Measurements from ENCODE around the gene TTC34.

TTC34 gene

DNA sequence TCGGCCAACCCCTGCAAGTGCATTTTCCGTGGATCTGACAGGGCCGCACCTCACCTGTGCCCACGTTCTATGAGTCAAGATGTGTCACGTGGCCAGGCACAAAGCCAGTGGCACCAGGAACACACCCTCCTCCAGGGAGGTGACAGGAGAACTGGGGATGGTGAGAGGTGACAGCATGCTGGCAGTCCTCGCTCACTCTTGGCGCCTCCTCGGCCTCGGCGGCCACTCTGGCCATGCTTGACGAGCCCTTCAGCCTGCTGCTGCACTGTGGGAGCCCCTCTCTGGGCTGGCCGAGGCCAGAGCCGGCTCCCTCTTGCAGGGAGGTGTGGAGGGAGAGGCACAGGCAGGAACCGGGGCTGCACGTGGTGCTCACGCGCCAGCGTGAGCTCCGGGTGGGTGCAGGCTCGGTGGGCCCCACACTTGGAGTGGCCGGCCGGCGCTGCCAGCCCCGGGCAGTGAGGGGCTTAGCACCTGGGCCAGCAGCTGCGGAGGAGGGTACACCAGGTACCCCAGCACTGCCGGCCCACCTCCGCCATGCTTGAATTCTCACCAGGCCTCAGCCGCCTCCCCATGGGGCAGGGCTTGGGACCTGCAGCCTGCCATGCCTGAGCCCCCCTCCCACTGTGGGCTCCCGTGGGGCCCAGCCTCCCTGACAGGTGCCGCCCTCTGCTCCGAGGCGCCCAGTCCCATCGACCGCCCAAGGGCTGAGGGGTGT, 11.6 kb upstream of the TTC34 start:
- H3K9me3 ChIP-seq (ENCODE audit: low read length) = peaks cover 7% of the 10 kb centered on the region

DNA sequence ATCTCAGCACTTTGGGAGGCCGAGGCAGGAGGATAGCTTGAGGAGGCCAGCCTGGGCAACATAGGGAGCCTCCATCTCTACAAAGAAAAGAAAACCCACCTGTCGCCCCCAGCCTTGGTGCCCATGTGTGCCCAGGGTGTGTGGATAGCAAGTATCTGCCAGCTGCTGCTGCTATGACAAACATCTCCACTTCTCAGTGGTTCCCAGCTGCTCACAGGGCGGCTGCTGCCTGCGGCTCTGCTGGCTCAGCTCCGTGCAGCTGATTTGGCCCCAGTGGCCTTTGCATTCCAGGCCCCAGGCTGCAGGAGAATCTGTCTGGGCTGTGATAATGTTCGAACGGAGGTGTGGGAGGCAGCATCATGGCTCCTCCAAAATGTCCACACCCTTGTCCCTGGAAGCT, 10.6 kb upstream of the TTC34 start:
- Histone ChIP-seq H3K4me1 (ENCODE audit: insufficient read depth, low read length) (no peaks in the 10 kb centered on the region), H3K36me3 (ENCODE audit: insufficient read depth, low read length) (no peaks in the 10 kb centered on the region), H3K9me3 (ENCODE audit: low read length) (peaks cover 7% of the 10 kb centered on the region), H2AFZ (ENCODE audit: low read depth, low read length) (no peak overlapping the region), H3K27me3 (ENCODE audit: insufficient read depth, low read length) (peaks cover 23% of the 10 kb centered on the region), H3K4me3 (ENCODE audit: low read length) (no peak overlapping the region)

More for the DNA sequence above, 11.6 kb upstream of the TTC34 start:
- H3K36me3 ChIP-seq (ENCODE audit: insufficient read depth, low read length) = no peaks in the 10 kb centered on the region
- peaks cover 19% of the 10 kb centered on the region for H3K27me3 ChIP-seq (ENCODE audit: insufficient read depth, low read length)
- H3K4me1 ChIP-seq (ENCODE audit: insufficient read depth, low read length) = no peaks in the 10 kb centered on the region
- H3K4me3 ChIP-seq (ENCODE audit: low read length) = no peak overlapping the region
- no peak overlapping the region for H2AFZ ChIP-seq (ENCODE audit: low read depth, low read length)

DNA sequence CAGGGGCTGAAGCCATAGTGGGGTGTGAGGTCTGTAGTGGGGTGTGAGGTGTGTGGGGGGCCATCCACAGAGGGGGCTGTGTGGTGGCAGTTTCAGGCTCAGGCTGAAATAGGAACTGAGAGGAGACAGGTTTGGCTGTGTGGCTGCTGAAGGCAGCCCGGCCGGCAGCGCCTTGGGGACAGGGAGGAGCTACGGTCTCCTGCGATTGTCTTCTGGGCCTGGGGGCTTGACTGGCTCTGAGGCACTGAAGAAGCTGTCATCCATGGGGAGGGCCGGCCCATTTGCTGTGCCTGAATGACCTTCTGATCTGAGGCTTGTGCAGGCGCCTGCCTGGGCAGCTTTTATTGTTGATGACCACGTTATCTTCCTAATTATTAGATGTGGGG, 10.0 kb upstream of the TTC34 start:
- peaks cover 30% of the 10 kb centered on the region for H3K27me3 ChIP-seq (ENCODE audit: insufficient read depth, low read length)
- H2AFZ ChIP-seq (ENCODE audit: low read depth, low read length) = no peak overlapping the region
- no peaks in the 10 kb centered on the region for H3K4me1 ChIP-seq (ENCODE audit: insufficient read depth, low read length)
- H3K4me3 ChIP-seq (ENCODE audit: low read length) = no peak overlapping the region
- no peaks in the 10 kb centered on the region for H3K36me3 ChIP-seq (ENCODE audit: insufficient read depth, low read length)
- peaks cover 7% of the 10 kb centered on the region for H3K9me3 ChIP-seq (ENCODE audit: low read length)

DNA sequence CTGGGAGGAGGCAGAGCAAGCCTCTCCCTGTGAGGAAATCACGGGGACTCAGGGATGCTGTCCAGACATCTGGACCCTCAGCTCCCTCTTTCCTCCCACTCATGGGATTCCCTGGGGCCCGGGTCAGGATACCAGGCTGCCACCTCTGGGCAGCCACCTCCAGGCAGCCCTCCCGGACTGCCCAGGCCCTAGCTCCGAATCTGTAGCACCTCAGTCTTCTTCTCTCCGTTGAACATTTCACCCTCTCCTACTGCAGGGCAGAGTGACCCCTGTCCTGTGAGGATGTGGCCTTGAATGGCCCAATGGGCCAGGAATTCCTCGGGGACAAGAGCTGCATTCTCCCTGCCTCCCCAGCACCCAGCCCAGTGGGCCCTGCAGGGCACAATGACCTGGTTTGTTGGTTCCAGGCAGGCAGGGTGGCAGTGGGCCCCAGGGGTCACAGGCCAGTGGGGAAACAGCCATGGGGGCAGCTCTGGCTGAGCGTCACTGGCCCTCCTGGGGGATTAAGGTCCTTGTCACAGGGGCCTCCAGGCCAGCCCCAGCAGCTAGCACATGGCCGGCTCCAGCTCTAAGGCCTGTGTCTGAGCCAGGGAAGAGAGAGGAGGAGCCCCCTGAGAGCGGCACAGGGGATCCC, 9.5 kb upstream of the TTC34 start:
- Histone ChIP-seq H3K9me3 (ENCODE audit: low read length) (peaks cover 7% of the 10 kb centered on the region), H3K4me3 (ENCODE audit: low read length) (no peak overlapping the region), H2AFZ (ENCODE audit: low read depth, low read length) (no peak overlapping the region), H3K4me1 (ENCODE audit: insufficient read depth, low read length) (no peaks in the 10 kb centered on the region), H3K36me3 (ENCODE audit: insufficient read depth, low read length) (no peaks in the 10 kb centered on the region), H3K27me3 (ENCODE audit: insufficient read depth, low read length) (peaks cover 30% of the 10 kb centered on the region)

DNA sequence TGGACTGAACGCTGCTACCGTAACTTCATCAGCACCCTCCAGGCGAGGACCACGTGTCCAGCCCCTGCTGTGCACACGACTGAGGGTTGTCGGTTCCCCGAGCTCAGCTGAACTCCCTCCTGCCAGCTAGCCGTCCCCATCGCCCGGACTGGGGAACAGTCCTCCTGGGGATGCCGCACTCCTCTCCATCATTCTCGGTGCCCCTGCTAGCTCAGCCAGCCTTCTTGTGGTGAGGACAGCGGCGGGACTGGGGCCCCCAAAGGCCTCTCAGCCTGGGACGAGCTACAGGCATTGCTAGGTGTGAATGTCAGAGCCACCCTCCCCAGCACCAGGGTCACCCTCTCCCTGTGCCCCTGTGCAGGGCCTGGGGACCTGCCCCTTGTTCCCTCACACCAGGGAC, 8.8 kb upstream of the TTC34 start:
- Histone ChIP-seq H3K4me3 (ENCODE audit: low read length) (no peak overlapping the region), H2AFZ (ENCODE audit: low read depth, low read length) (no peak overlapping the region), H3K27me3 (ENCODE audit: insufficient read depth, low read length) (peaks cover 34% of the 10 kb centered on the region), H3K4me1 (ENCODE audit: insufficient read depth, low read length) (no peaks in the 10 kb centered on the region), H3K36me3 (ENCODE audit: insufficient read depth, low read length) (no peaks in the 10 kb centered on the region), H3K9me3 (ENCODE audit: low read length) (peaks cover 7% of the 10 kb centered on the region)

DNA sequence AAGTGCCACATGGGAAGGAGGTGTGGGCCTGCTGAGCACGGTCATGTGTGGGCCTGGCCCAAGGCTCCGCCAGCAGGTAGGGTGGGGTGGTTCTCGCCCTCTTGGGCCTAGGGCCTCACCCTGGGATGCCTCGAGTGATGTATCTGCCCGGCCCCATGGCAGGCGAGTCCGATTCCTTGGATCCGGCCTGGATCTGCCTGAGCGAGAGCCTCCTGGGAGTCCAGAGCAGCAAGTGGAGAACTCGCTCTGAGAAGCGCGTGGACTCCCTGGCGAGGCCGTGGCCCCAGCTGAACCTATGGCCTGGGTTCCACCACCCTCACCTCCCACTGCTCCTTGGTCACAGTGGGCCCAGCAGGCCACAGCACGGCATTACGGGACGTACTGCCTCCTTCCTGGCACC, 8.2 kb upstream of the TTC34 start:
- Histone ChIP-seq H3K9me3 (ENCODE audit: low read length) (peaks cover 7% of the 10 kb centered on the region), H2AFZ (ENCODE audit: low read depth, low read length) (no peak overlapping the region), H3K4me1 (ENCODE audit: insufficient read depth, low read length) (no peaks in the 10 kb centered on the region), H3K27me3 (ENCODE audit: insufficient read depth, low read length) (peaks cover 38% of the 10 kb centered on the region), H3K4me3 (ENCODE audit: low read length) (no peak overlapping the region), H3K36me3 (ENCODE audit: insufficient read depth, low read length) (no peaks in the 10 kb centered on the region)

DNA sequence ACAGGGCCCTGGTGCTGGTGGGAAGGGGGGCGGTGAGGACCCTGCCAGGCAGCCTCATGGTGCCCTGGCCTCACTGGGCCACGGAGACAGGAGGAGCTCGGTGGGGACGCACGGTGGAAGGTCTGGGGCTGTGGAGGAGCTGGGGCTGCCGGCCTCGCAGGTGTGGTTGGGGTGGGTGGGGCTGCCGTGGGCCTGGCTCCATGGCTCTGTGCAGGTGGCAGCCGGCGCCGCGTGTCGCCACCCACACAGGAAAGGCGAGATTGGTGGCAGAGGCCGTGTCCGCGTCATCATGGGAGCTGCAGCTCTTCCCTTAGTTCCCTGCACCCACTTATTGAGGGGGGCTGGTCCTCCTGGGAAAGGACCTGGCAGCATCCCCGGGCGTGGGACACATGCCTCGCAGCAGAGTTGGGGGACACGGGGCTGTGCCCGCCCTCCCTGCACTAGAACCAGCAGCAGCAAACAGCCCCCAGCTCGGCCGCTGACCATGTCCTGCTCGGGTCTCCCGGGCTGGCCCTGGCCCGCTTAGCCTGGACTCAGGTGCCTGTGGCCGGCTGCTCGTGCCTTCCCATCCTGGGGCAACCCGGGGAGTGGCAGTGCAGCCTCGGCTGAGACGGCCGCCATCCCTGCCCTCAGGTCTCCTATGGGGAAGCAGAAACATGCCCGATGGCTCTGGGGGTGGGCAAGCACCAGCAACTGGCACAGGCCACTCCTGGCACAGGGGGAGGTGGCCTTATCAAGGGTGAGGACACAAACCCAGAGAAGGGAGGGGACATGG, 7.5 kb upstream of the TTC34 start:
- Histone ChIP-seq H3K36me3 (ENCODE audit: insufficient read depth, low read length) (no peaks in the 10 kb centered on the region), H2AFZ (ENCODE audit: low read depth, low read length) (no peak overlapping the region), H3K4me1 (ENCODE audit: insufficient read depth, low read length) (no peaks in the 10 kb centered on the region), H3K4me3 (ENCODE audit: low read length) (no peak overlapping the region), H3K27me3 (ENCODE audit: insufficient read depth, low read length) (peaks cover 42% of the 10 kb centered on the region), H3K9me3 (ENCODE audit: low read length) (peaks cover 7% of the 10 kb centered on the region)

DNA sequence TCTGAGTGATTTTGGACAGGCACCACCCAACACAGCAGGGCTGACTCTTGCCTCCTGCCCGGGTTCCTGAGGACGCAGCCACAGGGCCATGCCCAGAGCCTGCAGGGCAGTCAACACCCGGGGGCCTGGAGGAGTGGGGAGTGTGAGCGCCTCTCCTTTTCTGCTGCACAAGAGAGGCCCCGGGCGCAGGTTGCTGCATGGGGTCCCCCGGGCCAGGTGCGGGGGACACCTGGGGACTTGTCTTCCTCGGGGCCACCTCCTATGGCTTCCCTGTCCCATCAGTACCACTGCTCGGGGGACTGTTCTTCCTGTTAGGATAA, 6.9 kb upstream of the TTC34 start:
- Histone ChIP-seq H3K27me3 (ENCODE audit: insufficient read depth, low read length) (peaks cover 49% of the 10 kb centered on the region), H3K36me3 (ENCODE audit: insufficient read depth, low read length) (no peaks in the 10 kb centered on the region), H3K9me3 (ENCODE audit: low read length) (peaks cover 7% of the 10 kb centered on the region), H2AFZ (ENCODE audit: low read depth, low read length) (no peak overlapping the region), H3K4me3 (ENCODE audit: low read length) (no peak overlapping the region), H3K4me1 (ENCODE audit: insufficient read depth, low read length) (no peaks in the 10 kb centered on the region)

DNA sequence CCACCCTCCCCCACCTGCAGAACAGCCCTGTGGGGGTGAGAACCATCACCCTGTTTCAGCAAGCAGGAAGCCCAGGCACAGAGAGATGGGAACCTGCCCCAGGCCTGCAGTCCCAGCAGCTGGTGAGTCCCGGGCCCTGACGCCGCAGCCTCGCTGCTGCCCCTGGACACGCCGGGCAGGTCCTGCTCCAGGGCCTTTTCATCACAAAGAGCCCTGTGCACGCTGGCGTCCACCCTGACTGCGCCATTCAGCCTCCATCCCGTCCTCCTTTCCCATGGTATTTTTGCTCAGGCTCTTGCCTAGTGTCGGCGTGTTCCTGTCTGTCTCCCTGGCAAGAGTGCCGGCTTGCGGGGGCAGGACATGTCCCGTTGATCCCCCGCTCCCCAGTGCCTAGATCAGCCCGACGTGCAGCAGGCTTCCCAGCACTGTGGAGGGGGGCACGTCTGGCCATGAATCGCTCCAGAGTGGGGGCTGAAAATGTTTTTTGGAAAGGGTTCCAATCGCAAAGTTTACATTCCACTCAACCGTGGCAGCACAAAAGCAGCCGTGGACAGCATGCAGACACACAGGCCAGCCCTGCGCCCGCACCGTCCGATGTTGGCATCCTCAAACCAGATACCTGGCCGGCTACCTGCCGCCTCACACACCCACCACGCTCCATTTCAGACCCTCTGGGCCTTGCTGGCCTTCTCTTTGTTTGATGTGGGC, 6.3 kb upstream of the TTC34 start:
- Histone ChIP-seq H3K4me3 (ENCODE audit: low read length) (no peak overlapping the region), H2AFZ (ENCODE audit: low read depth, low read length) (no peak overlapping the region), H3K4me1 (ENCODE audit: insufficient read depth, low read length) (no peaks in the 10 kb centered on the region), H3K27me3 (ENCODE audit: insufficient read depth, low read length) (peaks cover 54% of the 10 kb centered on the region), H3K36me3 (ENCODE audit: insufficient read depth, low read length) (no peaks in the 10 kb centered on the region), H3K9me3 (ENCODE audit: low read length) (peaks cover 5% of the 10 kb centered on the region)

DNA sequence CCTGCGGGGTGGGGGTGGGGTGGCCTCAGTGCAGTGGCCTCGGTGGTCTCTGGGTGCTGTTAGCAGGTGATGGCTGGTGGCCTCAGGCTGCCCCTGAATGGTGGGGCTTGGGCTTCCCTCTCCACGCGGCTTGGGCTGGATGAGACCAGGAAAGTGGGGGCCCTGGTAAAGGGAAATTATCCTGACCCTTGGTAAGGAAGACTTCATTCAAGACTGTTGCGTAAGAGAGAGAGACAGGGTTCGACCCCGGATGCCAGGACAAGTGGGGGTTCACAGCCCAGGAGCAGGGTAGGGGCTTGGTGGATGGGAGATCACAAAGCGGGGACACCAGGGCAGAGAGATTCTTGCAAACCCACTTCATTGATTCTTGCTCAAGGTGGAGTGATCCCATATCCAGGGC, 5.5 kb upstream of the TTC34 start:
- Histone ChIP-seq H2AFZ (ENCODE audit: low read depth, low read length) (no peak overlapping the region), H3K4me3 (ENCODE audit: low read length) (no peak overlapping the region), H3K36me3 (ENCODE audit: insufficient read depth, low read length) (no peaks in the 10 kb centered on the region), H3K27me3 (ENCODE audit: insufficient read depth, low read length) (peaks cover 62% of the 10 kb centered on the region), H3K4me1 (ENCODE audit: insufficient read depth, low read length) (no peaks in the 10 kb centered on the region), H3K9me3 (ENCODE audit: low read length) (no peaks in the 10 kb centered on the region)

DNA sequence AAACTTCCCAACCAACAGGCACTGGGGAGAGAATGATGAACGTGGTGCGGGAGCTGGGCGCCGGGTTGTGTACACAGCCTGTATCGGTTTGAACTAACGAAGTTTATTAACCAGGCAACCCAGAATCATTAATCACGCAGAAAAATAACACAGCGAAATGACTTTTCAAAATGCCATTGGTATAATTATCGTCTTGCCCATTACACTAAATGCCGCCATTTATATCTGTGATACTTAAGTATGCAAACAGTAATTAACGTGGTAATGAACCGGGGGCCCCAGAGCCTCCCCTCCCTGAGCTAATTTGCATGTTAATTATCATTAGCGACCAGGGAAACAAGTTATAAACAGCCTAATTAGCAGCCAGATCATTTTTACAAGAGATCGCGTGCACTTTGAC, 5.1 kb upstream of the TTC34 start:
- Histone ChIP-seq H3K4me3 (ENCODE audit: low read length) (no peak overlapping the region), H3K27me3 (ENCODE audit: insufficient read depth, low read length) (peaks cover 64% of the 10 kb centered on the region), H2AFZ (ENCODE audit: low read depth, low read length) (no peak overlapping the region), H3K9me3 (ENCODE audit: low read length) (no peaks in the 10 kb centered on the region), H3K36me3 (ENCODE audit: insufficient read depth, low read length) (no peaks in the 10 kb centered on the region), H3K4me1 (ENCODE audit: insufficient read depth, low read length) (no peaks in the 10 kb centered on the region)

DNA sequence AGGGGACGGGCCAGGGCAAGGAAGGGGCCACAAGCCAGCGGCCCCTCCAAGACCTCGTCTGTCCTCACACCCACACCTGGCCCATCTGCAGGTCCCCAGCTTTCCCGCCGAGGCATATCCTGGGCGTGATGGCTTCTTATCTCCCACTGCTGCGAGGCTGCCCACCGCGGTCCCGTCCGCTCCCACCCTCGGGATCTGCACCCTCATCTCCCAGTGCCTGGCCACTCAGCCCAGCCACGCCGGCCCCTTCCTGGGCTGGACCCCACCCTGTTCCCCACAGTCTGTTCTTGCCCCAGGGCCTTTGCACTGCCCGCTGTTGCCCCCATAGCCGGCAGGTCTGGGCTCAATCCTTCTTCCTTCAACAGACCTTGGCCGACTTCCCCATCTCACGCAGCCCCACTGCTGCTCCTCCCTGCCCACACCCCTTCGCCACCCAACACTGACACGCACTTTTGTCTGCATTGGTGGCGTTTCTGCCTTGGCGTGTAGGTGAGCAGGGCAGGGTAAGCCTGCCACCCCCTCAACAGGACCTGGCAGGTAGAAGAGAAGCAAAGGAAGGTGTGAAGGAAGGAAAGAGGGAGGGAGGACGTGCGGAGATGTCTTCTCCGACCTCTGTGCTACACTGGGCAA, 4.4 kb upstream of the TTC34 start:
- H3K4me3 ChIP-seq (ENCODE audit: low read length) = no peak overlapping the region
- H2AFZ ChIP-seq (ENCODE audit: low read depth, low read length) = no peak overlapping the region
- H3K36me3 ChIP-seq (ENCODE audit: insufficient read depth, low read length) = no peaks in the 10 kb centered on the region
- H3K4me1 ChIP-seq (ENCODE audit: insufficient read depth, low read length) = no peaks in the 10 kb centered on the region
- H3K9me3 ChIP-seq (ENCODE audit: low read length) = no peaks in the 10 kb centered on the region
- peaks cover 63% of the 10 kb centered on the region for H3K27me3 ChIP-seq (ENCODE audit: insufficient read depth, low read length)

All from neuron (in vitro differentiated cells).